IPS-11a (cell line): ENCODE results near the gene CSGALNACT2.
"Not testable (repeated sequence)": the region's sequence is repeated elsewhere in the genome, so short reads cannot be mapped to it uniquely, and the experiment has no call there.

Experiments used
- H3K4me3 ChIP-seq: one replicate; pipeline ENCODE4 v1.5.1; 2013; ENCODE audit warnings: low read depth, low read length, control low read depth

CSGALNACT2 gene

DNA sequence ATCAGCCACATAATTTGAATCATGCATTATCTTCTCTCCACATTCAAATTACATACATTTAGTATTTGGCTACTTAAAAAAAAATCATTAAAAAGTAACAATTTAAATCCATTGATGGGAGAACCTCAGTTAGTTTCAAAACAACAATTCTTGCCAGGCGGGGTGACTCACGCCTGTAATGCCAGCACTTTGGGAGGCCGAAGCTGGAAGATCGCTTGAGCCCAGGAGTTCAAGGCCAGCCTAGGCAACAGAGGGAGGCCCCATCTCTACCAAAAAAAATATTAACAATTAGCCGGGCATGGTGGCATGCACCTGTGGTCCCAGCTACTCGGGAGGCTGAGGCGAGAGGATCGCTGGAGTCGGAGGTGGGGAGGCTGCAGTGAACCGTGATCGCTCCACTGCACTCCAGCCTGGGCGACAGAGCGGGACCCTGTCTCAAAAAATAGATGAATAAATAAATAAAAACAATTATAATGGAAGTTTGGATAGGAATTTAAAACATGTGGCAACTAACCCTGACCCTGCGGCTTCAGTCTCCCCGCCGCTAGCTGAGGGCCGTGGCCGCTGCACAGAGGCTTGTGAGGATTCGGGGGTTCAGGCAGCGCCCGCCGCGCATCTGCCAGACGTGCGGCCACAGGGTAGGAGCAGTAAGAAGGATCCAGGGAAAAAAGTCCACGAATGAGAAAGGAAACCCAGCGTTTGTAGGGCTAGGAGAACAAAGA, 1.1 kb upstream of the CSGALNACT2 start:
- peak overlapping the region; percentile 63 for H3K4me3 ChIP-seq

DNA sequence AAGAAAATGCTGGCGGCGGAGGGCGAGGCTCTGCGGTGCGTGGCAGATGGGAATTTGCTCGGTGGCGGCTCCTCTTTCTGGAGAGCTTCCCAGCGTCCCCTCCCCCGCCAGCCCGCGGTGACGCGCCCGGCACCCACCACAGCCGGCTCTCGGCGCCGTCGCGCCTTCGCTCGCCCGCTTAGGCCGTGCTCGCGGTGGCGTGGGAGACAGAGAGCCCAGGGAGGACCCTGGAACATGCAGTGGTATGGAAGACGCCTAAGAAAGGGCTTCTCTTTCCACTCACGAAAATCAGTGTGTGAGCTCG, 576 bp upstream of the CSGALNACT2 start:
- peak overlapping the region; percentile 63 for H3K4me3 ChIP-seq

GRCh38 chr10:43138757-43139241, 554 bp downstream of the CSGALNACT2 start:
- H3K4me3 ChIP-seq, result peak overlapping the region; percentile 63

- no peak overlapping the region for H3K4me3 ChIP-seq
Observed at GRCh38 chr10:43141421-43141820, 3.2 kb downstream of the CSGALNACT2 start.

DNA sequence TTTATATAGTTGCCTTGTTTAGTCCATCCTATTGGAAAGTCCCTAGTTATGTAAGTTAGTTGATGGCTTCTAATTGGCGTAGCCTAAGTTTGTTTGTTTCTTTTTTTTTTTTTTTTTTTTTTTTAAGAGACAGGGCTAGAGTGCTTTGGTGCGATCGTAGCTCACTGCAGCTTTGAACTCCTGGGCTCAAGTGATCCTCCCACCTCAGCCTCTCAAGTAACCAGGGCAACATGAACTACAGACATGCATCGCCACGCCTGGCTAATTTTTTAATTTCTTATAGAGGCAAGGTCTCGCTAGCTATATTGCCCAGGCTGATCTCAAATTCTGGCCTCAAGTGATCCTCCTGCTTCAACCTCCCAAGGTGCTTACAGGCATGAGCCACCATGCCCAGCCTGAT, 7.1 kb downstream of the CSGALNACT2 start:
- no peak overlapping the region for H3K4me3 ChIP-seq

DNA sequence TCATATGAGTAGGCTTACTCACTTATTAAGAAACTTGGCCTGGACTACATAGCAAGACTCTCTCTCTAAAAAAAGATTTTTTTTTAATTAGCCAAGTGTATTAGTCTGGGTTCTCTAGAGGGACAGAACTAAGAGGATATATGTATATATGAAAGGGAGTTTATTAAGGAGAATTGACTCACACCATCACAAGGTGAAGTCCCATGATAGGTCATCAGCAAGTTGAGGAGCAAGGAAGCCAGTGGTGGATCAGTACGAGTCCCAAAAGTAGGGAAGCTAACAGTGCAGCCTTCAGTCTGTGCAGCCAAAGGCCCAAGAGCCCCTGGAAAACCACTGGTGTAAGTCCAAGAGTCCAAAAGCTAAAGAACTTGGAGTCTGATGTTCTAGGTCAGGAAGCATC, 7.7 kb downstream of the CSGALNACT2 start:
- H3K4me3 ChIP-seq, result not testable (repeated sequence)

- H3K4me3 ChIP-seq, result no peak overlapping the region
Observed at GRCh38 chr10:43151371-43151770, 13.1 kb downstream of the CSGALNACT2 start.

DNA sequence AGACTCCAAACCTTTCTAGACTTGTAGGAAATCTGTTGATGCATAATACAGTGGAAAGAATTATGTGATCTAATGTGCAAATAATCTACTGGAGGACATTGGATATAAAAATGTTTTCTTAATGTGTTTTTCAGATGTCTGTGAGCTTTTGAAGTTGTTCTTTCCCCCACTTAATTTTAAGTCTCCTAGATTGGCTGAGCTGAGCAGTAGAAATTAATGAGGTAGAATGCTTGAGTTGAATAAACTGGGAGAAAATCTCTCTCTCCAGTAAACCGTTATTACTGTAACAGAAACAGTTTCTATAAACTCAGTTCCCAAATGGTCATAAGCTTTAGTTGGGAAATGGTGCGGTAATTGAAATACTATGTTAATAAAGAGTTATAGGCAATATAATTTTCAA, 15.7 kb downstream of the CSGALNACT2 start:
- no peak overlapping the region for H3K4me3 ChIP-seq

- no peak overlapping the region for H3K4me3 ChIP-seq
Observed at GRCh38 chr10:43155221-43155620, 17.0 kb downstream of the CSGALNACT2 start.

DNA sequence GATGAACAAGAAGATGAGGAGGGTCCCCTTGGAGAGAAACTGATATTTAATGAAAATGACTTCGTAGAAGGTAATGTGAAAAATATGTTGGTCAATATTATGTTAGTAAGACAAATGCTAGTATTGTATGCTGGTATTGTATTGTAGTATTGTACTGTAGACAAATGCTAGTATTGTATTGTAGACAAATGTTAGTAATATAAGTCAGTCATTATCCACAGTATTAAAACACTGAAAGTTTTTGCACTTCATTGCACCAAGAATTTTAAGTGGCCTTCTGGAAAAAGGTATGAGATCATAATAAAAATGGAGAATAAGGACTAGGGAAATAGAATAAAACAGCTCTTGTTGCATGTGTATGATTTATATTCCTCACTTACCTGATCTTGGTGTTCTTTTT, 17.5 kb downstream of the CSGALNACT2 start:
- no peak overlapping the region for H3K4me3 ChIP-seq

GRCh38 chr10:43156590-43157341, 18.5 kb downstream of the CSGALNACT2 start:
- H3K4me3 ChIP-seq, result no peak overlapping the region

- no peak overlapping the region for H3K4me3 ChIP-seq
Observed at GRCh38 chr10:43158636-43159035, 20.4 kb downstream of the CSGALNACT2 start.

DNA sequence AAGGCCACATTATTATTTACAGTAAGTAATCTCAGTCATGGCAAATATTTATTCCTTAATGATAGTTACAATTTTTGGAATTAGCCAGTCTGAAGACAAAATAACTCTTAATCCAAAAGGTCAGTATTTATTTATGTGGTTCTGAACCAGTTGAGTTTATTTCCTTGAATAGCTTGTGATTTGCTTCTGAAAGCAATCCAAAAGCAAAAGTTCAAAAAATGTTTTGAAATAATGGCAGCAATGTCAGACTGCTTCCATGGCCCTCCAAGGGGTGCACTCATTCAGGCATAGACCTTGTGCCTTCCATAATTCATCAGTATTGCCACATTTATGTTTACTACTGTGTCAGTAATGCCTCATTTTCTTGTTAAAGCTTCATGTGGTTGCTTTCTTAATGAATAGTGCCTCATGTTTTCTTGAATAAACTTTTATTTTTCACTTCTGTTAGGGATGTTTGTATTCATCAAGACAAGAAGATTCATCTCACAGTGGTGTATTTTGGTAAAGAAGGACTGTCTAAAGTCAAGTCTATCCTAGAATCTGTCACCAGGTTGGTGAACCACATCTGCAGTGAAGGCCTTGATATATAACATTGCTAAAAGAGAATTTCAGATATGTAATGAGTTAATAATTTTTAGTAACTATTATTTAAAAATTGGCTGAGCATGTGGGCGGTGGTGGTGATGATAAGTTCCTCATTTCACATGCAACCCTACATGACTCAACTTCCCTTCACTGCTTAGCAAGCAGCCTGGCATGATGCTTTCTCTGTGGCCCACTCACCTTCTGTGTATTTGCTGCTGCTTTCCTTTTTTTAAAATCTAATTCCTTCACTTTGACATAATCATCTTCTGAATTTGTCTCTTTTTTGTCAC, 22.0 kb downstream of the CSGALNACT2 start:
- H3K4me3 ChIP-seq, result no peak overlapping the region

DNA sequence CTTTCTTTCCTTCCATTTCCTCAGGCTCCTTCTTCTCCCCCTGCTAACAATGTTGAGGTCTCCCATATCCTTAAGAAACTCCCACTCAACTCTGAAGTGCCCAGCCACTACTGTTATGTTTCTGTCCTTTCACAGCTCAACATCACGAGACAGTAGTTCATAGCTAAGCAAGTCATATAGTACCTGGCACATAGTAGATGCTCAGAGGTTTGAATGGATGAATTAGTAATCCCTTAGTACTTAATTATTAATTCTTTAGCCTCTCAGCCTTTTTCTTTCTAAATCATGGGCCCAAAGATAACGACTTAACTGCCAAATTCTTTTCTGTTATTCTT, 22.6 kb downstream of the CSGALNACT2 start:
- no peak overlapping the region for H3K4me3 ChIP-seq

DNA sequence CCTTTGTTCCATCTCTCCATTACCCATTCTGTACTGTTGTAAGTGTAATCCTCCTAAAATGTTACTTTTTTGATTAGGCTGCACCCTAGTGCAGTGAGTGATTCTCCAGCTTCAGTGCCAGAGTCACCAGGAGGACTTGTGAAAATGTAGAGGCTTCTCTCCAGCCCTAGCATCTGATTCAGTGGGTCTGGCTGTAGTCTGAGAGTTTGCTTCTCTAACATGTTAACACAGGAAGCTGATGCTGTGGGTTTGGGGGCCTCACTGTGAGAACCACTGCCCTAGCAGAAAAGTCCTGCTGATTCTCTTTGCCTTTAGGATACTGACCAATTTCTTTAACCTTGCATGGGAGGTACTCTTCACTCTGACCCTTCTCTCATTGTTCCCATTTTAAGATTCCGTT, 24.4 kb downstream of the CSGALNACT2 start:
- no peak overlapping the region for H3K4me3 ChIP-seq

- H3K4me3 ChIP-seq, result no peak overlapping the region
Observed at GRCh38 chr10:43166207-43166879, 28.1 kb downstream of the CSGALNACT2 start.

GRCh38 chr10:43166880-43167497, 28.7 kb downstream of the CSGALNACT2 start:
- H3K4me3 ChIP-seq, result no peak overlapping the region

DNA sequence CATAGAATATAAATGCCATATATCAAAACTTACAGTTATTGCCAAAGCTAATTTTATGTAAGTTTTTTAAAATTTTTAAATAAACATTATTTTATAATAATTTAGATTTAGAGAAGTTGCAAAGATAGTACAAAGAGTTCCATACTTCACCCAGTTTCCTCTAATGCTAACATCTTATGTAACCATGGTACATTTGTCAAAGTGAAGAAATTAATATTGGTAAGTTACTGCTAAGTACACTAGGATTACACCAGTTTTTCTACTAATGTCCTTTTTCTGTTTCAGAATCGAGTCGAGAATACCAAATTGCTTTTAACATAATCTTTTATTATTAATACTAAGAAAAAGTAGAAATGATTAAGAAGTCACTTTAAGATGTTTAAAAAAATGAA, 29.2 kb downstream of the CSGALNACT2 start:
- no peak overlapping the region for H3K4me3 ChIP-seq

DNA sequence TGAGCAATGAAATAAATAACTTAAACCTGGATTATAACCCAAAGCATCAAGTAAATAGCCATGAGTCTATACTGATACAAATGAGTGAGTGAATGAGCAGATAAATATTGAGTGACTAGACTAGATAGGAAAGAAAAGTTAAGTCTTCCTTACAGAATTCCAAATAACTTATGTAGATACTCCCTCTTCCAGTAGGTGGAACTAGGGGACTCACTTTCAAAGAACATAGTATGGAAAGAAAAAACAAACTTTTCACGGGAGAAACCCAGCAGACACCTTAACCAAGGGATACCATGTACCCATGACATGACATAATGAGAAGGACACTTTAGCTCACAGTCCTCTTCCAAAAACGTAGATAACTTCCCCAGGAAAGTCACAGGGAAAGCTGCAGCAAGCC, 32.2 kb downstream of the CSGALNACT2 start:
- H3K4me3 ChIP-seq, result no peak overlapping the region

DNA sequence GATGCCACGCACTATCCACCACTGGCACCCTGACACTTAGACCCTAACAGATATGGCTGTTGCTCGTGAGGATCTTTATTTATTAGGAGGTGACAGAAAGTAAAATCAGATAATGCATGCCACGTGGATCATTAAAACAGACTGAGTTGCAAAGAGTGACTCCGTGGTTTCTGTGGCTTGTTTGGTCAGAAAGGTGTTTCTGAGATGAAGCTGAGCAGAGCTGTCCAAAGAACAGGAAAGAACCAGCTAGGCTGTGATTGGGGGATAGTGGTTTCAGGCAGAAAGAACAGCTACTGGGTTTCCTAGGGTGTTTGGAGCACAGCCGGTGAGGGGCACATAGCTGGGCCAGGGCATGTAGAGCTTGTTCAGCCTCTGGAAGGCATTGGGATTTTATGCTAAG, 34.4 kb downstream of the CSGALNACT2 start:
- no peak overlapping the region for H3K4me3 ChIP-seq

- no peak overlapping the region for H3K4me3 ChIP-seq
Observed at GRCh38 chr10:43173120-43173519, 34.9 kb downstream of the CSGALNACT2 start.
